HG03060 (cell line): ENCODE results near the gene KAT2B.

Source experiments
- ATAC-seq: cut with Tn5 transposase; IDR thresholded peaks from one replicate; pipeline ENCODE4 v1.9.1; 2021; ENCODE audit warnings: low read depth, moderate number of reproducible peaks; ENCODE audit not compliant: unreplicated experiment

Gene KAT2B

GRCh38 chr3:20201143-20201542 lies 160.9 kb downstream of the KAT2B start:
- no peak for ATAC-seq
